HUES6 (cell line): ENCODE measurements around the gene ZNF521.
"Not testable (repeated sequence)": the region's sequence is repeated elsewhere in the genome, so short reads cannot be mapped to it uniquely, and the experiment has no call there.

ENCODE experiments used
- H3K27ac ChIP-seq: 2 replicates; pipeline ENCODE4 v1.7.0; 2013; ENCODE audit warnings: low read depth, mild to moderate bottlenecking, low read length, inconsistent platforms
- H3K27me3 ChIP-seq: 2 replicates; pipeline ENCODE4 v1.6.1; 2013; ENCODE audit warnings: low read length; ENCODE audit not compliant: control insufficient read depth, insufficient read depth
- H3K36me3 ChIP-seq: 2 replicates; pipeline ENCODE4 v1.6.1; 2013; ENCODE audit warnings: low read length; ENCODE audit not compliant: control insufficient read depth, insufficient read depth
- H3K4me1 ChIP-seq: 2 replicates; pipeline ENCODE4 v1.6.1; 2013; ENCODE audit warnings: low read length; ENCODE audit not compliant: control insufficient read depth, insufficient read depth
- H3K4me3 ChIP-seq: 2 replicates; pipeline ENCODE4 v1.5.1; 2013; ENCODE audit warnings: low read depth, low read length
- H3K9ac ChIP-seq: one replicate; pipeline ENCODE4 v1.6.1; 2013; ENCODE audit warnings: mild to moderate bottlenecking, low read length
- H3K9me3 ChIP-seq: 2 replicates; pipeline ENCODE4 v1.6.1; 2013; ENCODE audit warnings: low read depth, low read length; ENCODE audit not compliant: control insufficient read depth, insufficient read depth

ZNF521 gene

DNA sequence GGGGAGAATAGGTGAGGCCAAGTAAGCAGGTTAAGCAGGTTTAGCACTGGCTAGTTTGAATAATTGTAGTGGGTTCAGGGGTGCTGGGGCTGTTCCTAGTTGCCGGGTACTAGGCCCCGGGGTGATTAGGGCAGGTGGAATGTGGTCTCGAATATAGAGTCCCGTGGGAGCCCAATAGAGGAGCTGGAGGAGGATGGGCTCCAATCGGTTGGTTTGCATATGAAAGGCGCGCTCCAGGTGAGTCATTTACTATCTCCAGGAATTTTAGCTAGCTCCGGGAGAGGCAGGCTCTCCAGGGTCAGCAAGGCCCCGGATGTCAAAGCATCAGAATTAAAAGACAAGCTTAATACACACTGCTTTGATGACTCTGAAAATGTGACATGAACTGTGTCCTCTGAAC is 304.0 kb downstream of the ZNF521 start:
- Histone ChIP-seq H3K9me3 (no peaks in the 10 kb centered on the region), H3K27me3 (peaks cover 97% of the 10 kb centered on the region), H3K9ac (no peak overlapping the region), H3K36me3 (no peaks in the 10 kb centered on the region), H3K4me3 (no peak overlapping the region), H3K4me1 (peaks cover 19% of the 10 kb centered on the region; the same call in 1 of the 2 replicates), H3K27ac (no peak overlapping the region)

DNA sequence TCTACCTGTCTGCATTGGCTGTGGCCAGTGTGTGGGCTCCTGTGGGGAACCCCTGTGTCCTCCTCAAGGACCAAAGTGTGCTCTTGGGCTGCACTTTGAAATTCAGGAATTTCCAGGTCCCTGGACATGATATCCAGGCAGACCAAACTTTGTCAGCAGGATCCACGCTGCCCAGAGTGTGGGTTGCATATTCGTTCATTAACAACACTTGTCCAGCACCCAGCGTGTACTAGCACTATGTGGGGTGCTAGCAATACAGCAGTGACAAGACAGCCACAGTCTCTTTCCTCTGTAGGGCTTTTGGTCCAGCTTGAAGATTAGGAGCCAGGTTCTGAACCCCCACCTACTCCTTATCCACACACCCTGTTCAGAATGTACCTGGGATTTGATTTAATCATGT is 304.5 kb downstream of the ZNF521 start:
- Histone ChIP-seq H3K36me3 (no peaks in the 10 kb centered on the region), H3K27me3 (peaks cover 97% of the 10 kb centered on the region), H3K4me3 (no peak overlapping the region), H3K27ac (no peak overlapping the region), H3K9ac (no peak overlapping the region), H3K9me3 (no peaks in the 10 kb centered on the region), H3K4me1 (peaks cover 19% of the 10 kb centered on the region; the same call in 1 of the 2 replicates)

DNA sequence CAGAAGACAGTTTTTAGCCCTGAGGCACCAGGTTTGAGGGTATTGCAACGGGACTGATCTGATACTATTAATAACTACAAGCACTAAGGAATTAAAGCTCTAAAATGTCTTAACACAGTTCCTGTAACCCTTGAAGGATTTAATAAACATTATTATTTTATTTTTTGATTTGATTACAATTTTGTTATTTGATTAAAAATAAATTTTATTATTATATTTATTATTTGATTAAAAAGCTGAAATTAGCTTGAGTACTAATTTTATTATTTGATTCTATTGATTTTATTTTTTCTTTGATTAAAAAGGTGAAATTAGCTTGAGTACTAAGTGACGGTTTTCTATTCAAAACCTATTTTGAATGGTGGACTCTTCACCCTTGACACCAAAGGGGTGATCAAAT is 307.3 kb downstream of the ZNF521 start:
- Histone ChIP-seq H3K27me3 (peaks cover 97% of the 10 kb centered on the region), H3K4me3 (no peak overlapping the region), H3K4me1 (peaks cover 19% of the 10 kb centered on the region), H3K9me3 (no peaks in the 10 kb centered on the region), H3K27ac (no peak overlapping the region), H3K36me3 (no peaks in the 10 kb centered on the region), H3K9ac (no peak overlapping the region)

DNA sequence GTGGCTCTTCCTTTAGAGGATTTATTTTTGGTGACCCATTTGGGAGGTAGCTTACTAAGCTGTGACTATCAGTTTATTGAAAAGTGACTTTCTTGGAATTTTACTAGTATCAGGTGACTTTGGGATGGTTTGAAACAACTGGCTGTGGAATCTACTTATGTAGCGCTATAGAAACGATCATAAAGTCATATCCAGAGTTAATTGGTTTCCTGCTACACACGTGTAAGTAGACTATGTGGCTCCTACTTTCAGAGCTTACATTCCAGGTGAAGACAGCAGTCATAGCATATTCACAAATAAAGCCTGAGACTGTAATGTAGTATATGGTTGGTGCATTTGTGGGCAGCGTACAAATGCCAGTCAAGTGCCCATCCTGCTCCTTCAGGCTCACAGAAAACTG is 308.9 kb downstream of the ZNF521 start:
- Histone ChIP-seq H3K9me3 (no peaks in the 10 kb centered on the region), H3K36me3 (no peaks in the 10 kb centered on the region), H3K9ac (no peak overlapping the region), H3K27ac (no peak overlapping the region), H3K27me3 (peaks cover 81% of the 10 kb centered on the region), H3K4me3 (no peak overlapping the region), H3K4me1 (peaks cover 19% of the 10 kb centered on the region)

DNA sequence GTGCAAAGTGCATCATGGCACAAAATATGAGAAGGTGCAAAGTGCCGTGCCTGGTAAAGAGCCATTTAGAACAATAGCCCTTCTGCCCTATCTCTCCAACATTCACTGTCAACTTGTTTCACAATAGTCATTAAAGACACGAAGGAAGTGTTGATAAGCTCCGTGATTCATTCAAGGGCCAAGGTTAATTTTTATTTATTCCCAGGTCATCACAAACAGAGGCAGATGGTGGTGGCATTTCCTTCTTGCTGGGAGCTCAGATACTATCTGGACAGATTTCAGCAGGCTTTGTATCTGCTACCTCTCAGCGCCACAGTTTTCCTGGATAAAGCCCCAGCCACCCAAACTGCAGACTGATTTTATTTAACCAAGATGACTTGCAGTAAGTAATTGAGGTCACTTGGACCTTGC is 309.3 kb downstream of the ZNF521 start:
- H3K4me1 ChIP-seq = peaks cover 16% of the 10 kb centered on the region
- H3K36me3 ChIP-seq = no peaks in the 10 kb centered on the region
- H3K27me3 ChIP-seq = peaks cover 77% of the 10 kb centered on the region
- H3K9me3 ChIP-seq = no peaks in the 10 kb centered on the region
- H3K4me3 ChIP-seq = no peak overlapping the region
- no peak overlapping the region for H3K27ac ChIP-seq
- H3K9ac ChIP-seq = no peak overlapping the region

DNA sequence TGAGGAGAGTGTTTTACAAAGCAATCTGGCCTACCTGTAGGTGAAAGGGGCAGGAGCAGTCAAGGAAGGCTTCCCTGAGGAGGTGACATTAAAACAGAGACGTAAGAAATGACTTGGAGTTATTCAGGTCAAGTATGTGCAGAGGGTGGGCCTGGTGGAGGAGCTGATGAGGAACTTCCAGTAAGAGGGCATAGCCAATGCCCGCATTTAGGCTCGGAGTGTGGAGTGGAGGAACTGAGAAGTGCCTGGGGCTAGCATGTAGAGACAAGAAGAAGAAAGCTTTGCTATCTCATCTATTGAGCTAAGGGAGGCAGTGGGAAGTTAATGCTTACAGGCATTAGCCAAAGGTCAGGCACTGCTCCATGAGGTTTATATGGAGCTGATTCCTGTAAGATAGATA is 312.2 kb downstream of the ZNF521 start:
- Histone ChIP-seq H3K9ac (no peak overlapping the region), H3K4me1 (peaks cover 11% of the 10 kb centered on the region), H3K36me3 (no peaks in the 10 kb centered on the region), H3K27me3 (peaks cover 50% of the 10 kb centered on the region), H3K9me3 (no peaks in the 10 kb centered on the region), H3K27ac (no peak overlapping the region), H3K4me3 (no peak overlapping the region)

DNA sequence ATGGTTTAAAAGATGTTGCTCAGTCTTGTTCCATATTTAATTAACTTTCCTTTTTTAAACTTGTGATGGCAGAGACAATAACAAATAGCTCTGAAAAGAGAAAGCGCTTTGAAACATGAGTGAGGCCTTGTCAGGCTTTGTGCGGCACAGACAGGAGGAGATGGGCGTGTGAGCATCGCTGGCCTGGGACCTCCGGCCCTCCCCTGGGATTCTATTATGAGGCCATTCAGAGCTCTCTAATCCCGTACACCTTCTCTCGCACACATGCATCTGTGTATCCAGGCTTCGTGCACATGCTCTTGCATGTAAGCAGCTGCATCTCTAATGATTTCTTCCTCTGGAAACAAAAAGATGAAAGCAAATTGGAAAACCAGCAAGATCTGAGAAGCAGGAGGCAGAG is 313.7 kb downstream of the ZNF521 start:
- H3K27ac ChIP-seq = no peak overlapping the region

DNA sequence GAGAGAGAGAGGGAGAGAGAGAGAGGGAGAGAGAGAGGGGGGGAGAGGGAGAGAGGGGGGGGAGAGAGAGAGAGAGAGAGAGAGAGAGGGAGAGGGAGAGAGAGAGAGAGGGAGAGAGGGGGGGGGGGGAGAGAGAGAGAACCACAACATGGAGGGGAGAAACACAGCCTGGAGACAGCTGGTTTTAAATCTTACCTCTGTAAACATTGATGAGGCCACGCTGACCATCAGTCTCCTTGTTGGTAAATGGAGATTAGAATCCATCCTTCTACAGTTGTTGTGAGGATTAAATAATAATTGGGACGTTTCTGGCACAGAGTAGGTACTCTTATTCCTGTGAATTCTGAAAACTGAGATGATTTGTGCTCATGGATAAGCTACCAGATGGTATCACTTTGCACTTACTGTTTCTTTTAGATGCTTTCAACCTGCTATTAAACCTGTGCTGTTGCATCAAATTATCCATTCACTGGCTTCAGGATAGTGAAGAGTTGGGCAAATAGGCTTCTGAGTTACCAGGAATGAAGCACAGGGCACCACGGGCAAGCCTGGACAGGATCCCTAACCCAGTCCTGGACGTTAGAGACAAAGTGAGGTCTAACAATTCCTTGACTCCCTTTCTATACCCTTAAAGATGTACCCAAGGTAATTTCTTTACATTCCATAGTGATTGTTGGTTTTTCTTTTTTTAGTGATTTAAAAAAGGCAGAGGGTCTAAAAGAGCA is 318.1 kb downstream of the ZNF521 start:
- no peaks in the 10 kb centered on the region; the same call in 1 of the 2 replicates for H3K9me3 ChIP-seq
- no peak overlapping the region for H3K9ac ChIP-seq
- no peak overlapping the region for H3K4me3 ChIP-seq
- no peaks in the 10 kb centered on the region for H3K4me1 ChIP-seq
- H3K27ac ChIP-seq = no peak overlapping the region
- H3K27me3 ChIP-seq = peaks cover 15% of the 10 kb centered on the region
- no peaks in the 10 kb centered on the region for H3K36me3 ChIP-seq

More for the DNA sequence above, 313.7 kb downstream of the ZNF521 start:
- Histone ChIP-seq H3K36me3 (no peaks in the 10 kb centered on the region), H3K4me3 (no peak overlapping the region), H3K9me3 (no peaks in the 10 kb centered on the region), H3K27me3 (peaks cover 46% of the 10 kb centered on the region), H3K4me1 (peaks cover under 1% of the 10 kb centered on the region), H3K9ac (no peak overlapping the region)

DNA sequence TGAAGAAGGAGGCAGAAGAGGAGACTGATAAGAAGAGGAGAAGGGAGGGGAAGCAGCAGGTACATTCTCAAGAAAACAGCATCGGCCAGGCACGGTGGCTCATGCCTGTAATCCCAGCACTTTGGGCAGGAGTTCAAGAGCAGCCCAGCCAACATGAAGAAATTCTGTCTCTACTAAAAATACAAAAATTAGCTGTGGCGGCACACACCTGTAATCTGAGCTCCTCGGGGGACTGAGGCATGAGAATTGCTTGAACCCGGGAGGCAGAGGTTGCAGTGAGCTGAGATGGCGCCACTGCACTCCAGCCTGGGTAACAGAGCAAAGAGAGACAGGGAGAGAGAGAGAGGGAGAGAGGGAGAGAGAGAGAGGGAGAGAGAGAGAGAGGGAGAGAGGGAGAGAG is 318.8 kb downstream of the ZNF521 start:
- not testable (repeated sequence) for H3K4me1 ChIP-seq, H3K9ac ChIP-seq, H3K4me3 ChIP-seq, H3K36me3 ChIP-seq, H3K27ac ChIP-seq, H3K9me3 ChIP-seq
- H3K27me3 ChIP-seq = peaks cover 15% of the 10 kb centered on the region

DNA sequence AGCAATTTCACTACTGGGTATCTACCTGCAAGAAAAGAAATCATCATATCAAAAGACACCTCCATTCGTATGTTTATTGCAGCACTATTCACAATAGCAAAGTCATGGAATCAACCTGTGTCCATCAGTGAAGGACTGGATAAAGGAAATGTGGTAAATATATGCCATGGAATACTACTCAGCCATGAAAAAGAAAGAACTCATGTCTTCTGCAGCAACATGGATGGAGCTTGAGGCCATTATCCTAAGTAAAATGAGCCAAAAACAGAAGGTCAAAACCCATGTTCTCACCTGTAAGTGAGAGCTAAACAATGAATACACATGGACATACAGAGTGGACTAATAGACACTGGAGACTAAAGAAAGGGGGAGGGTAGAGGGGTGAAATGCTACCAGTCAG is 322.2 kb downstream of the ZNF521 start:
- Histone ChIP-seq H3K36me3 (no peaks in the 10 kb centered on the region), H3K4me1 (no peaks in the 10 kb centered on the region; the same call in 1 of the 2 replicates), H3K4me3 (no peak overlapping the region), H3K27ac (no peak overlapping the region), H3K9ac (no peak overlapping the region), H3K27me3 (peaks cover 15% of the 10 kb centered on the region), H3K9me3 (no peaks in the 10 kb centered on the region; the same call in 1 of the 2 replicates)

DNA sequence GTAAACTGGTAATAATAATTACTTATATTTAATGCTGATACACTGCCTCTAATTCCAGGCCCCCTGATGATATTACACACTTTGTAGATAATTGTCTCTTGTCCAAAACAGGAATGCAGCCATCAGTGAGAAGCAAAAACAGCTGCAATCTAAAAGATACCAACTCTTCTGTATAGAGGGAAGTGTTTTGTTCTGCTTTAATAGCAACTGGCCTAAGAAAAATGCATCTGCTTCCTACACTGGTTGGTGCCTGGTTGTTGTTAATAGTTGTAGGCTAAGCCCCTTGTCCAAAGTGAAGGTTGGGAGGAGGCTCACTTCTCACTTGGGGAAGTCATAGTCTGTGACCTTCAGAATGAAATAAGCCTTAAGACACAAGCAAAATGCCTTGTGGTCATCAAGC is 332.0 kb downstream of the ZNF521 start:
- no peaks in the 10 kb centered on the region for H3K36me3 ChIP-seq
- H3K27me3 ChIP-seq = no peaks in the 10 kb centered on the region
- no peak overlapping the region; the same call in 1 of the 2 replicates for H3K27ac ChIP-seq
- no peak overlapping the region for H3K9ac ChIP-seq
- H3K9me3 ChIP-seq = no peaks in the 10 kb centered on the region
- H3K4me3 ChIP-seq = no peak overlapping the region
- peaks cover 8% of the 10 kb centered on the region; the same call in 1 of the 2 replicates for H3K4me1 ChIP-seq
